ENCODE results near the gene RASA3. TPM values are rescaled to one million over a fixed set of nuclear protein-coding genes. Genes with fewer than 3 reads are reported as not detected.
"Not testable (repeated sequence)": the region's sequence is repeated elsewhere in the genome, so short reads cannot be mapped to it uniquely, and the experiment has no call there.

Gene RASA3
- total RNA-seq, 1 experiment from 2014 or later, result 16.5 TPM

GRCh38 chr13:114151031-114151430 is 18.6 kb upstream of the RASA3 start:
- peak; percentile 23 for DNase-seq
- Histone ChIP-seq H3K27me3 (ENCODE audit: control insufficient read depth, insufficient read depth, low read length) (no peaks in the 10 kb centered on the region; the same call in 1 of the 2 replicates), H3K36me3 (replicated peaks; ENCODE audit: control insufficient read depth, insufficient read depth, low read length) (no peaks in the 10 kb centered on the region), H3K4me3 (ENCODE audit: insufficient read depth, low read depth, low read length) (no peak overlapping the region)

DNA sequence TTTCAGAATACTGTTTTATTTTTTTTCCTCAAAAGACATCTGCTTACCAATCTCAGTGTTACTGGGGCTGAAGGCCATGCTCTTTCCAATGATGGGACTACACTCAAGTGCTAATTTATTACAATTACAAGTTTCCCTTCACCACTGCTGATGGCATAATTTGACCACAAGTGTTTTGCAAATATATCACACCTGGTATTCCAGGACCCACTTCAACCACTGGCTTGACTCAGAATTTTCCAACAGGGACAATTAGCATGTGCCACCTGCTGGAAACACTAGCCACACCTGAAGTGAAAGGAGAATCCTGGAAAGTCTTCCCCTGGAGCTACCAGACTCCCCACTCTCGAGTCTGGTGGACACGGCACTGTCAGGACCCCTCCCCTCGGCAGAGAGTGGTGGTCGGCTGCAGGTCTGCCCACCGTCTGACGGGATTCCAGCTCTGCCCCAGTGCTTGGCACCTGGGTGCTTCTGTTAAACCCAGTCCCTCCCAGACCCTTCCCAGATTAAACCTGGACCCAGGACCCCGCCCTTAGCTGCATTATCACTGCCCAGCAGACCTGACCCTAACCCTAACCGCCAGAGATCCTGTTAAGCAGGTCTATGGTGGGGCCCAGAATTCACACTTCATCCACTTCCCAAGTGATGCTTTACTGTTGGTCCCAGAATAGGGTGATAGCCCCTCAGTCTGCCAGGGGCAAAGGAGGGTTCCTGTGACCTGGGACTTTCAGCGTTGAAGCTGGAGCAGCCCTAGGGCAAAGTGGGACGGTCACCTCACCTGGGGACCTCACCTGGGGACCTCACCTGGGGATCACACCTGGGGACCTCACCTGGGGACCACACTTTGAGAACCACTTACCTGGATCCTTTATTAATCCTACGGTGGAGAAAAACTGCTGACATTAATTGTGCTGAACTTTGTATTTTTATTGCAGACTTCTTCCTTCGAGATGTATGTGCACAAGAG is 17.6 kb upstream of the RASA3 start:
- Histone ChIP-seq H3K27me3 (ENCODE audit: control insufficient read depth, insufficient read depth, low read length) (no peaks in the 10 kb centered on the region; the same call in 1 of the 2 replicates), H3K4me3 (ENCODE audit: insufficient read depth, low read depth, low read length) (no peak overlapping the region), H3K36me3 (replicated peaks; ENCODE audit: control insufficient read depth, insufficient read depth, low read length) (no peaks in the 10 kb centered on the region)
- DNase-seq, result peak; percentile 31

GRCh38 chr13:114148886-114149285 is 16.5 kb upstream of the RASA3 start:
- DNase-seq, result peak; percentile 17
- not testable (repeated sequence) for H3K36me3 ChIP-seq (replicated peaks; ENCODE audit: control insufficient read depth, insufficient read depth, low read length); H3K27me3 ChIP-seq (ENCODE audit: control insufficient read depth, insufficient read depth, low read length); H3K4me3 ChIP-seq (ENCODE audit: insufficient read depth, low read depth, low read length)

- Histone ChIP-seq H3K27me3 (ENCODE audit: control insufficient read depth, insufficient read depth, low read length) (no peaks in the 10 kb centered on the region; the same call in 1 of the 2 replicates), H3K4me3 (ENCODE audit: insufficient read depth, low read depth, low read length) (no peak overlapping the region), H3K36me3 (replicated peaks; ENCODE audit: control insufficient read depth, insufficient read depth, low read length) (no peaks in the 10 kb centered on the region)
- DNase-seq, result peak; percentile 26
Observed at GRCh38 chr13:114148521-114148855, 16.1 kb upstream of the RASA3 start.

GRCh38 chr13:114147803-114148520 is 15.5 kb upstream of the RASA3 start:
- no peaks in the 10 kb centered on the region for H3K27me3 ChIP-seq (ENCODE audit: control insufficient read depth, insufficient read depth, low read length)
- H3K4me3 ChIP-seq (ENCODE audit: insufficient read depth, low read depth, low read length), result no peak overlapping the region
- no peaks in the 10 kb centered on the region for H3K36me3 ChIP-seq (replicated peaks; ENCODE audit: control insufficient read depth, insufficient read depth, low read length)
- DNase-seq, result peak; percentile 41

DNA sequence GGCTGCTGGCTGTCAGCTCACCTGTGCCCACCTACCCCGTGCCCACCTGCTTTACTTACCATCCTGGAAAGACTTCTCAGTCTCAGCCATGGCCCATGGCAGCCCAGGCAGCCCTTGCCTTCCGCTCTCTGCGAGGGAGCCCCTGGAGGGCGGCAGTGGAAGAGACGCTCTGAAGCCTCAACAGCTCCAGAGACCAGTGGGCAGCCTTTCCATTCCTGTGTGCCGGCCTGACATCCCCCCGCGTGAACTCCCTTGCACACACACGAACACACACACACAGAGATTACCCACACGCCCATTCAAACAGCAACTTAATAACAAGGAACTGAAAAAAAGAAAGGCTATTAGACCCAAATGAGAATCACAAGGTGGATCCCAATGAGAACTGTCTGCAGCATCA is 14.2 kb upstream of the RASA3 start:
- Histone ChIP-seq H3K4me3 (ENCODE audit: insufficient read depth, low read depth, low read length) (no peak overlapping the region), H3K36me3 (replicated peaks; ENCODE audit: control insufficient read depth, insufficient read depth, low read length) (no peaks in the 10 kb centered on the region), H3K27me3 (ENCODE audit: control insufficient read depth, insufficient read depth, low read length) (no peaks in the 10 kb centered on the region)
- peak; percentile 90 for DNase-seq

- peak; percentile 39 for DNase-seq
- Histone ChIP-seq H3K4me3 (ENCODE audit: insufficient read depth, low read depth, low read length) (no peak overlapping the region), H3K36me3 (replicated peaks; ENCODE audit: control insufficient read depth, insufficient read depth, low read length) (no peaks in the 10 kb centered on the region), H3K27me3 (ENCODE audit: control insufficient read depth, insufficient read depth, low read length) (no peaks in the 10 kb centered on the region)
Observed at GRCh38 chr13:114146173-114146572, 13.8 kb upstream of the RASA3 start.

GRCh38 chr13:114145722-114146121 is 13.3 kb upstream of the RASA3 start:
- Histone ChIP-seq H3K36me3 (replicated peaks; ENCODE audit: control insufficient read depth, insufficient read depth, low read length) (no peaks in the 10 kb centered on the region), H3K4me3 (ENCODE audit: insufficient read depth, low read depth, low read length) (no peak overlapping the region), H3K27me3 (ENCODE audit: control insufficient read depth, insufficient read depth, low read length) (no peaks in the 10 kb centered on the region)
- DNase-seq, result no peak

DNA sequence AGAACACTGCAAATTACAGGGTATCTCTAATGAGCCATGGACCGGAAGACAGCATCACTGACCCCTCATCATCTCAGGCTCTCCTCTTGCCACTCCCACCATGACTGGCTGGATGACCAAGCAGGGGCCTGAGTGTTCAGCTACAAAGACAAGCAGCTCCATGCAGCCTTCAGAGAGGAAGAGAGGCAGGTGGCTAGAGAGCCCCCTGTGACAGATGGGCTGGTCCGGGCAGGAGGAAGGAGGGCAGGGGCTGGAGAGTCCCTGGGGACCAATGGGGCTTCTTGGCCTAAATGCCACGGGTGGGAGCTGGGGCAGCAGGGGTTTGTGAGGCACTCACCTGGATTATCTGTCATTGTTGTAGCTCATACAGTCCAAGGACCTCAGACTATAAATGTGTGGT is 12.8 kb upstream of the RASA3 start:
- Histone ChIP-seq H3K4me3 (ENCODE audit: insufficient read depth, low read depth, low read length) (no peak overlapping the region), H3K36me3 (replicated peaks; ENCODE audit: control insufficient read depth, insufficient read depth, low read length) (no peaks in the 10 kb centered on the region), H3K27me3 (ENCODE audit: control insufficient read depth, insufficient read depth, low read length) (no peaks in the 10 kb centered on the region)
- no peak for DNase-seq

DNA sequence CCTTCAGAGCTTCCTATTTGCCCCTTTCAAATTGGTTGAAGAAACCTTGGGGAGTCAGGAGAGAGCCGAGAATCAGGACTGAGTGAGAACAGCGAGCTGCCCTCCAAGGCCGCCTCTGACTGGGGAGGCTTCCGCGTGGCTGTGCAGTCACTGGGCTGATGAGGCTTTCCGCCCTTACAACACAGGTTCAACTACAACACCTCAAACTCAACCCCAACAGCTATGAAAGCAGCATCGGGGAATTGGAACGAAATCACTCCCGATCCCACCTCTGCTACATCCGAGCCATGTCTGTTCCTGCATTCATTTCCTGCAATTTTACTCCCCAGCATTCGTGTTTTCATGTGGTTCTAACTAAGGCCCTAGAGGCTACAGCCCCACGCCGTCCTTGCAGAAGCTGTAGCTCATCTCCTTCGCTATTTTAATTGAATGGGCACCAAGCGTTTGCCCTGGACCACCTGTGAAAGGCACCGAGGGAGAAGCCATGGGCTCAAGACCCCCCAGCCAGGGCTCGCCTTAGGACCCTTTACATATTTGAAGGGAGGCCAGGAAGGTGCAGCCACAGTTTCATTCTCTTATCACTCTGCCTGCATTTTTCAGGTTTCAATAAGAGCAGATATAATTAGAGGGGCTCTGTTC is 12.3 kb upstream of the RASA3 start:
- Histone ChIP-seq H3K27me3 (ENCODE audit: control insufficient read depth, insufficient read depth, low read length) (no peaks in the 10 kb centered on the region), H3K36me3 (replicated peaks; ENCODE audit: control insufficient read depth, insufficient read depth, low read length) (no peaks in the 10 kb centered on the region), H3K4me3 (ENCODE audit: insufficient read depth, low read depth, low read length) (no peak overlapping the region)
- DNase-seq, result no peak

- DNase-seq, result peak; percentile 89
- no peaks in the 10 kb centered on the region for H3K36me3 ChIP-seq (replicated peaks; ENCODE audit: control insufficient read depth, insufficient read depth, low read length)
- no peak overlapping the region for H3K4me3 ChIP-seq (ENCODE audit: insufficient read depth, low read depth, low read length)
- no peaks in the 10 kb centered on the region for H3K27me3 ChIP-seq (ENCODE audit: control insufficient read depth, insufficient read depth, low read length)
Observed at GRCh38 chr13:114143806-114144605, 11.6 kb upstream of the RASA3 start.

DNA sequence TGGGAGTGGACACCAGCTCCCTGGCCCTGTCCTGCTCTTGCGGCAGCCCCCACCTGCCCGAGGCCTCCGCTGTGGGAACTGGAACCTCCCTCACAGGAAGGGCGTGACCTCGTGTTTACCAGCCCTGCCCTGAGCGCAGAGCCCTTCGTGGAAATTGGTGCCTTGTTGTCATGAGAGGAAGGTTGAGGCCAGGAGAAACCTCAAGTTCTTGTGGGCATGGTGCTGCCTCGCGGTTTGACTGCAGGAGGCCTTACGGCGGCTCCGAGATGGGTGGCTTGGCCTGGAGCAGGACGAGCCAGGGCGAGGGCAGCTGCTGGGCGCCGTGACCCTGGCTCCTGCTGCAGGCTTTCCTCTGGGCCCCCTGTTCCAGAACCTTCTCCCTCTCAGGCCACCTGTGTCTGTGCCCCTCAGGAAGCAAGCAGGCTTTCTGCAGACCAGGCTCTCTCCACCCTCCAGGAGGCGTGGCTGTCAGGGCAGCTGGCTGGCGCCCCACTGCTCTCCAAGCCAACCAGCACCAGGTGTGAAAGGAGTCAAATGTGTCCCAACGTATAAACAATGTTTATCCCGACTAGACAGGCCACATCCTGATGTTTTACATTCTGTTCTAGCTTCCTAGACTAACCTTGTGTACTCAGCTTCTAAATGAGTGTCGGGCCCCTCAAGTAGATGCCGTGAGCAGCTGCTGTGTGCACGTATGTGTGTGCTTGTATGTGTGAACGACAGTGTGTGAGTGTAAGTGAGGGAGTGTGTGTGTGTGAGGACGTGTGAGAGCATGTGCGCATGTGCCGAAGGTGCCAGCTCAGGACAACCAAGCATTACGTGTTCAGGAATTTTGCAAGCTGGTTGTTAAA is 10.4 kb upstream of the RASA3 start:
- no peak overlapping the region for H3K4me3 ChIP-seq (ENCODE audit: insufficient read depth, low read depth, low read length)
- no peaks in the 10 kb centered on the region for H3K27me3 ChIP-seq (ENCODE audit: control insufficient read depth, insufficient read depth, low read length)
- DNase-seq, result no peak
- H3K36me3 ChIP-seq (replicated peaks; ENCODE audit: control insufficient read depth, insufficient read depth, low read length), result no peaks in the 10 kb centered on the region

DNA sequence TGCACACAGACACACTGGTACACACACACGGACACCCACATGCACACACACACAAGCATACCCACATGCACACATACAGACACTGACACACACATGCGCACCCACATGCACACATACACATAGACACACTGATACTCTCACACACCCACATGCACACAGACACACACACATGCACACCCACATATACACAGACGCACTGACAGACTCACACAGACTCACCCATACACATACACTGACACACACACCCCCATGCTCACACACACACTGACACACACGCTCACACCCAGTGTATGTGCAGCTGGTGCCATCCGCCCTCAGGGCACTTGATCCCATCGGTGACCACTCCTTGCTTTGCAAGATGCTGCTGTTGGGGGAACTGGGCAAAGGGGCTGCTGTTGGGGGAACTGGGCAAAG is 9.7 kb upstream of the RASA3 start:
- Histone ChIP-seq H3K4me3 (ENCODE audit: insufficient read depth, low read depth, low read length) (no peak overlapping the region), H3K36me3 (replicated peaks; ENCODE audit: control insufficient read depth, insufficient read depth, low read length) (no peaks in the 10 kb centered on the region), H3K27me3 (ENCODE audit: control insufficient read depth, insufficient read depth, low read length) (no peaks in the 10 kb centered on the region)
- no peak for DNase-seq
